Endothelial cell of umbilical vein (primary cell): ENCODE data around the gene SHC4.

Source experiments
- EZH2 ChIP-seq: IDR thresholded peaks from 2 replicates; pipeline ENCODE4 v1.6.1; 2012; ENCODE audit warnings: borderline replicate concordance, low read depth, mild to moderate bottlenecking, moderate library complexity, low read length, inconsistent platforms; ENCODE audit not compliant: severe bottlenecking
- POLR2A ChIP-seq: IDR thresholded peaks from 2 replicates; pipeline ENCODE4 v1.6.1; 2012; ENCODE audit warnings: low read depth, mild to moderate bottlenecking, control low read depth, low read length
- TF ChIP-seq, protein P1 (sequence below), 2 donors: IDR thresholded peaks; 1 replicate in 1 of 2; 2 replicates in 1 of 2; pipeline ENCODE4 v1.5.1; 2011; ENCODE audit warnings: low read length in 2 of 2, mild to moderate bottlenecking in 2 of 2, moderate library complexity in 2 of 2, control low read depth in 1 of 2, inconsistent platforms in 1 of 2, low read depth in 1 of 2; ENCODE audit not compliant: insufficient read depth in 1 of 2; ENCODE audit errors: extremely low read depth in 1 of 2

DNA sequence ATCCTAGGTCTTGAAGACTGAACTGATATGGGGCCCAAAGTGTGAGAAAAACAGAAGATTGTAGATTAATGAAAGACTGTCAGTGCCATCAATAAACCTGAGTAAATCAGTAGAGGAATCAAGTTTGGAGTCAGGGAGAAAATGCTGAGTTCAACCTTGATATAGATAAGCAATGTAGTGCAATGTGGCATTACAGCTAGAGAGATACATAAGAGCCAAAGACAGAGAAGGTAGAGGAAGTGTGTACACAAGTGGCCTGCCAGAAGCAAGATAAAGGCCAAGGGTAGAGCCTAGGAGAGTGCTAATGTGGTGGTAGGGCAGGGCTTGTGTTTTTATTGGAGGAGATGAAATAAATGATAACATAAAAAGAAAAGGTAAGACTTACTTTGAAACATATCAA is 111.8 kb downstream of the SHC4 start:
- TF ChIP-seq, protein P1, sequence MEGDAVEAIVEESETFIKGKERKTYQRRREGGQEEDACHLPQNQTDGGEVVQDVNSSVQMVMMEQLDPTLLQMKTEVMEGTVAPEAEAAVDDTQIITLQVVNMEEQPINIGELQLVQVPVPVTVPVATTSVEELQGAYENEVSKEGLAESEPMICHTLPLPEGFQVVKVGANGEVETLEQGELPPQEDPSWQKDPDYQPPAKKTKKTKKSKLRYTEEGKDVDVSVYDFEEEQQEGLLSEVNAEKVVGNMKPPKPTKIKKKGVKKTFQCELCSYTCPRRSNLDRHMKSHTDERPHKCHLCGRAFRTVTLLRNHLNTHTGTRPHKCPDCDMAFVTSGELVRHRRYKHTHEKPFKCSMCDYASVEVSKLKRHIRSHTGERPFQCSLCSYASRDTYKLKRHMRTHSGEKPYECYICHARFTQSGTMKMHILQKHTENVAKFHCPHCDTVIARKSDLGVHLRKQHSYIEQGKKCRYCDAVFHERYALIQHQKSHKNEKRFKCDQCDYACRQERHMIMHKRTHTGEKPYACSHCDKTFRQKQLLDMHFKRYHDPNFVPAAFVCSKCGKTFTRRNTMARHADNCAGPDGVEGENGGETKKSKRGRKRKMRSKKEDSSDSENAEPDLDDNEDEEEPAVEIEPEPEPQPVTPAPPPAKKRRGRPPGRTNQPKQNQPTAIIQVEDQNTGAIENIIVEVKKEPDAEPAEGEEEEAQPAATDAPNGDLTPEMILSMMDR (IDR thresholded peaks at IDR 0.05; ENCODE audit: extremely low read depth in 1 of 2, insufficient read depth in 1 of 2, low read depth in 1 of 2, low read length in 2 of 2) = no peak
- TF ChIP-seq POLR2A (no peak), EZH2 (no peak)
